ENCODE data around the gene KIF21A.

DNA sequence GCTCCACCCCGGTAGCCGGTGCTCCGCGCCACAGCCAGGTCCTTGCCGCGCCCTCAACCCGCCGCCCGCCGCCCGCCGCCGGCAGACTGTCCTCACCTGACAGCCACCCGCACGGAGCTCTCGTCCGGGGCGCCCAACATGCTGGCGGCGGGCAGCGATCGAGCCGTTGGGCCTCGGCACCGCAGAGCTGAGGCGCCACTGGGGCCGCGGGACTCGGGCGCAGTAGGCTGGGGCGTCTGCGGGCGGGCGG lies 164 bp downstream of the KIF21A start:
- TF ChIP-seq POLR2A (IDR thresholded peaks at IDR 0.05; ENCODE audit: low read length) (no peak), GATA1 (IDR thresholded peaks at IDR 0.05; ENCODE audit: low read depth, low read length) (no peak)
